GM21360 (cell line): ENCODE measurements around the gene UBASH3A.

Source experiments
- ATAC-seq: cut with Tn5 transposase; IDR thresholded peaks from one replicate; pipeline ENCODE4 v1.9.1; 2021; ENCODE audit warnings: mild to moderate bottlenecking, moderate library complexity; ENCODE audit not compliant: unreplicated experiment

UBASH3A gene

GRCh38 chr21:42403611-42404231, at the start of gene UBASH3A:
Gene UBASH3A (plus strand): TSS chr21:42403902. CDS start chr21:42403946, 44 bp downstream.
- ATAC-seq = no peak

DNA sequence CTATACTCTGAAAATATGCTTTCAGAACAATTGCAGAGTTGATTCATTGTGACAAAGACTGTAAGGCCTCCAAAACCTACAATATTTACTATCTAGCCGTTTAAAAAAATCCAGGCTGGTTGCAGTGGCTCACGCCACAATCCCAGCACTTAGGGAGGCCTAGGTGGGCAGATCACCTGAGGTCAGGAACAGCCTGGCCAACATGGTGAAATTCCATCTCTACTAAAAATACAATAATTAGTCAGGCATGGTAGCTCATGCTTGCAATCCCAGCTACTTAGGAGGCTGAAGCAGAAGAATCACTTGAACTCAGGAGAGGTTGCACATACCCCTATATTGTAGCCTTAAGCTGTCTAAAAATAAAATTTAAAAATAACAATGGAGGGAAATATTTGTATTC, 47.7 kb upstream of the UBASH3A start:
- ATAC-seq = no peak

DNA sequence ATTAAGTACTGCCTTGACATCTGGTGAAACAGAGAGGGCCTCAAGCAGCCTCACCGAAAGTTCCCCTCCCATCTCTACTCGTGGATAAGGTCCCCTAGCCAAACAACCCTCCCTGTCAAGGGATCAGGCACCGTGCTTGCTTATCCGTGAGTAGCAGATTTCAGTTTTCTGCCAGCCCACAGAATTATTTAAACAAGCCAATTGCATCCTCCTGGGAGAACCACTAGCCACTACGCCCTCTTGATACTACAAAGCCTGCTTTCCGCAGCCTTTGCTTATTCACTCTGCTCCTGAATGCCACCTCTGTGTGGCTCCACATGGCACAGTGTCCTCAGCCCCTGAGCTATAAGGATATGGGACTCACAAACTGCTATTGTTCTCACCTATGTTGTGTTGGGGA, 47.1 kb upstream of the UBASH3A start:
- ATAC-seq = no peak

- ATAC-seq = no peak
Observed at GRCh38 chr21:42357307-42357706, 46.4 kb upstream of the UBASH3A start.

DNA sequence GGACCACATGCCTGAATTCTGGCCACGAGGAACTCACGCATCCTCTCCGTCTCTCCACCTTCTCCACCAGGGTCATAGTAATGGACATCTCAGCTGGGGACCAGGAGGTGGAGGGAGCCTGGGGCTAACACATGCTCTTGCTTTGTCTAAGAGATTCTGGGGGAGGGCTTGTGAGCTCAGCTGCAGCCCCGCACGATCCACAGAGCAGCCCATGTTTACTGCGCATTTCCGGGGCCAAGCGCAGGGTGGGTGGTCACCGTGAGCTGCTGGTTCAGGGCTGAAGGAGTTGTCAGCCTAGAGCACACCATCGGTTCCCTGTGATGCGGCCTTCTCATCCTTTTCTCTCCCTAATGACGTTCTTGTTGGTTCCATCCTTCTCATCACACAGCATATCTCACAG, 45.4 kb upstream of the UBASH3A start:
- no peak for ATAC-seq

GRCh38 chr21:42358937-42359336, 44.8 kb upstream of the UBASH3A start:
- ATAC-seq = no peak

DNA sequence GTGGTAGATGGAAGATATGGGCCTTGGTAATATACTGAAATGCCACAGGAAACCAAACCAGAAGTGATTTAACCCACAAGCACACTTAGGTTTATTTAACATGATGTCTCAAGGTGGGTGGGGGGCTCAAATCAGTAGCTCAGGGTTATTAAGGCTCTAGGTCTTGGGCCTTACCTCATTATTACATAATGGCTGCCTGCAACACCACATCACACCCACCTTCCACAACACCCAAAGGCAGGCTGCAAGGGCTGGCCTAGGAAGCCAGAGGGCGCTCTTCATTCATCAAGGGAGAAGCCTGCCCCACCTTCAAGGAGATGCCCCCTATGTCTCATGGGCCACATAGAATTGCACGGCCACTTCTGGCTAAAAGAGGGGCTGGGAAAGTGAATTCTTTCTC, 43.4 kb upstream of the UBASH3A start:
- no peak for ATAC-seq

DNA sequence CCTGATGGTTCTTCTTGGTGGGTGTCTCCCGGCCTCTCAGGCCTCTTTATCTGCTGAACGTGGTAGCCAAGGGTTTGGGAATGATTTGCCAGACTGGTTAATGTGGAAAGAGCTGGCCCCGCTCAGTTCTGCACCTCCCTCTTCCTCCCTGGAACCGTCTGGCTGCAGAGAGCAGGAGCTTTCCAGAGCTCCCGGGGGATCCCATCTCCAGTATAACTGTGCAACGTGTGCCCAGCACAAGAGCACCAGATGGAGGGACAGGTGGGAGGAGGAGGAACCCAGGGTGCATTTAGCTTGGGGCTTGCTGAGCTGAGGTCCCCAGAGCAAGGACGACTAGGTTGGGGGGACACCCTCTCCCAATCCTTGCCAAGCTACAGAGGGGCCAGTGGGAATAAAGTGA, 42.4 kb upstream of the UBASH3A start:
- ATAC-seq = no peak

DNA sequence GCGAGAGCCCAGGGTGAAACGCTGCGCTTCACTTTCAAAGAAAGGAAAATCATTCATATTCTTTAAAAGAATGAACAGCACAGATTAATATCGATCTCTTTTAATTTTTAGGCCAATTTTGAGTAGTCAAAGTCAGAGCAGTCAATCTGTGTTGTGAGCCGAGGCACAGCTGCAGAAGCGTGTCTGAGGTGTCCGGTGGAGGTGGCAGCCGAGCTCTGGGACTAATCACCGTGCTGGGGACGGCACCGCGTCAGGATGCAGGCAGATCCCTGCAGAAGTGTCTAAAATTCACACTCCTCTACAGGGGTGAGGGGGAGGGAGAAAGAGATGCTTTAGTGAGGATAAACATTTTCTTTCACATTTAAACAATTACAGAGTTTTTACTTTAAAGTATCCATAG, 41.5 kb upstream of the UBASH3A start:
- ATAC-seq = no peak

GRCh38 chr21:42362700-42363099, 41.0 kb upstream of the UBASH3A start:
- ATAC-seq = no peak

DNA sequence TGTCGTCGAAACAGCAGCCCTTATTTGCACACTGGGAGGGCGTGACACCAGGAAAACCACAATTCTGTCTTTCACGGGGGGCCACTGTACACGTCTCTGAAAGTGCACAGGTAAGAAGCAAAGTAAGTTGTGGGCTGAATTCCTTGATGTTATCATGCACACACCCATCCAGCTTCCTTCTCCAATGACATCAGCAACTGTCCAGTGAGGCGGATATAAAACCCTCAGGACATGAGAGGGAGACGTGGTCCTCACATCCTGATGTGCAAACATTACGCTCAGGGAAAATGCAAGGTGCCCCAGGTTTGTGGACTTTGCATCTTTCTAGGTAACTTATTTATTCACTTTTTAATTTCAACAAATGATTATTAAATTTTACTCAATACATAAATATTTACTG, 40.4 kb upstream of the UBASH3A start:
- ATAC-seq = no peak

DNA sequence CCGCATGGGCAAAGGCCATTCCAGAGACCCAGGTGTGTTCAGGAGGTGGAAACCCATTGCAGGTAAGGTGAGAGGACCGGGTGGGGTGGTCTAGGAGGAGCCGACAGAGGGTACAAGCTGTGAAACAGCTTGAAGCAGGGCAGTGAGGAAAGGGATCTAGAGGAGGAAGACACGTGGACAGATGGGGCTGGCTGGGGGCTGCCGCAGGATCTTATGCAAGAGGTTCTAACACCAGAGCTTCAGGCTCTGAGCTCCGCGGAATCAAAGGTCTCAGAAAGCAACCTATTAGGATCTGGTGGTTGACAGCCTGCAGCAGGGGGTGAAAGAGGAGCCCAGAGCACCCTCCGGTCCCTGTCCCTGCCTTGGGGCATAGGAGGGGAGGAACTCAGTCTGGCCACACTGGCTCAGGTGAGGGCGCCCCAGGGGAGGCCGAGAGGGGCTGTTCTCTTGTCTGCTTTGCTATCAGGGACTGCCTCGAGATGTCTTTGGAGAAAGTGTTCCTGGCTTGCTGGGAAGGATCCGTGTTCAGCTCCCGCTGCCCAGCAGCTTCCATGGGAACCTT, 39.3 kb upstream of the UBASH3A start:
- ATAC-seq = no peak

GRCh38 chr21:42365770-42366169, 37.9 kb upstream of the UBASH3A start:
- ATAC-seq = no peak

DNA sequence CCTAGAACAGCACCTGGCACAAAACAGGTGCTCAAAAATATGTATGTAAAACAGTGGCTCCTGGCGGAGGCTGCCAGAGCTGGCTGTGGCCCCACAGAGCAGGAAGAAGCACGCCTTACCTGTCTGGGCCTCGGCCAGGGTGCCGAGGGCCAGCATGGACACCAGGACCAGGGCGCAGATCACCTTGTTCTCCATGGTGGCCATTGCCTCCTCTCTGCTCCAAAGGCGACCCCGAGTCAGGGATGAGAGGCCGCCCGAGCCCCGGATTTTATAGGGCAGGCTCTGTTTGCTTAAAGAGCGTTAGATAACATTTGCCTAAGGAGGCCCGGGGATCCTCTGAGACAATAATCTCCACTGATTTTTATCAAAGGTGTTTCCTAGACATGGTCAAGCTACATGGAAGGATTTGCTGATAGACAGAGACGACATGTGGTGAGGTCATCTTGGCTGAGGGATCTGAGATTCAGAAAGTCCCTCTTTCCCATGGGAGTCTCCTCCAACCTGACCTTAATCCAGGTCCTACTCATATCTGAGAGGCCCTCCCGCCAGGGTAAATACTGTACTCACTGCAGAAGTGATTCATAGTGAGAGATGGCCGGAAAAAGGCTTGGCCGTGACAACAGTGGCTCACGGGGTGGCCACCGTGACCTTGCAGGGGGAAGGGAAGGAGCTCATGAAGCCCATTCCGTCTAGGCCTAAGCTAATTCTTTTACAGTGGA, 37.3 kb upstream of the UBASH3A start, which contains the start of gene TFF1:
TSS of gene TFF1 (minus strand) at position 244 of the 719 bp plus-strand sequence. CDS start at position 204, 40 bp downstream.
- no peak for ATAC-seq

DNA sequence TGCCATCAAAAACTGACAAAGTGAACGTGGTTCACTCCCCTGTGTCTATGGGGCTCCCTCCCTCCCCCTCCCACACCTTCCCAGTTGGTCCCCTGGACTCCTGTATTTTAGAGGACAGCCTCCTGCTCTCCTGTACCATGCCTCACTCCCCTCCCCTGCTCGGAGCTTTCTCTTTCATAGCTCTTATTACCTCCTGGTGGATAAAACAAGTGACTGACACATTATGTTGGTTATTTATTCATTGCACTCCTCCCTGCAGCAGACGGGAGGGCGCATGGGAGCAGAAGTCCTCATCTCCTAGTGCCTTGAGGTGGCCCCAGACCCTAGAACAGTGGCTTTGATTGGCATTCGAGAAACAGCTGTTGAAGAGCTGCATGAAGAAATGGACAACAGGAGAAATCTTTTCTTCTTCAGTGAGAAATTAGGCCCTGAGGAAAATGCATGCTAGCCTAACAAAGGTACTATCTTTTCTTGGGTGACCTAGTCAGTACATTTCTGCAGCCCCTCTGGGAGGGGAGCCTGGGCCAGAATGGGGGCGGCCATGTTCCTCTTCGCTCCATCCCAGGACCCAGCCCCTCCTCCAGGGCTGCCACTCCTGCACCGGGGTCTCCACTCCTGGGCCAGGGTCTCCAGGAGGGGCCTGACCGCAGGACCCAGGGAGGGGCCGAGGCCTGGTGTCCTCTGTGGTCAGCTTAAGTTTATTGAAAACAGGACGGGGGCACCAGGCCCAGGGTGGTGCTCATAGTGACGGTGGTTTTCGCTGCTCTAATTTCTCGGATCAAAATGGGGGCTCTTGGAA, 36.1 kb upstream of the UBASH3A start:
- ATAC-seq = no peak

DNA sequence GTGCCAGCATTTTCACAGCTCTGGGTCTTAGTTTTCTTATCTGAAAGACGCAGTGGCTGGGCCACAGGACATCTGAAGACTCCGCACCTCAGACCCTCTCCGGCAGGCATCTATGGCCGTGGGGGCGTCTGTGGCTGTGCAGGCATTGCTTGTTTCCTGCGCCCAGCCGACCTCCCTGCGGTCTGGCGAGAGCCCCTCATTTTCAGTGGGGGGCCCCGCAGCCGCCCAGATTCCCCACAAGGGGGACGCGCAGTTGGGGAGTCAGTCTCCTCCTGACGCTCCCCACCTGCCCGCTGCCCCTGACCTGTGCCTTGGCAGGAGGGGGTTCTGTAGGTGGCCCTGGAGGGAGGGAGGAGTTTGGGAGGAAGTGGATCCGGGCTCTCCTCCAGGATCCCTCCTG, 33.9 kb upstream of the UBASH3A start:
- ATAC-seq = no peak

DNA sequence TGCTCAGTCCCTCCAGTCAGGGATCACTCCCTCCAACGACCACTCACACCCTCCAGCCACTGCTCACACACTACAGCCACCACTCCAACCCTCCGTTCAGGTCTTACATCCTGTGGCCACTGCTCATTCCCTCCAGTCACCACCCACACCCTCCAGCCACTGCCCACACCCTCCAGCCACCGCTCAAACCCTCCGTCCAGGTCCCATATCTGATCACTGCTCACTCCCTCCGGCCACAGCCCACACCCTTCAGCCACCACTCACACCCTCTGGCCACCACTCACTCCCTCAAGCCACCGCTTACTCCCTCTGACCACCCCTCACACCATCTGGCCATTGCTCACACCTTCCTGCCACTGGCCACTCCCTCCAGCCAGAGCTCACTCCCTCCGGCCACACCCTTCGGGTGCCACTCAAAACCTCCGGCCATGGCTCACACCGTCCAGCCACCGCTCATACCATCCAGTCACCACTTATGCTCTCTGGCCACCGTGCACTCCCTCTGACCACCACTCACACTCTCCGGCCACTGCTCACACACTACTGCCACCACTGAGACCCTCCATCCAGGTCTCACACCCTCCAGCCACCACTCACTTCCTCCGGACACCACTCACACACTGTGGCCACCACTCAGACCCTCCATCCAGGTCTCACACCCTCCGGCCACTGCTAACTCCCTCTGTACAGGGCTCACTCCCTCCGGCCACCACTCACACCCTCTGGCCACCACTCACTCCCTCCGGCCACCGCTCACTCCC, 32.6 kb upstream of the UBASH3A start:
- no peak for ATAC-seq

DNA sequence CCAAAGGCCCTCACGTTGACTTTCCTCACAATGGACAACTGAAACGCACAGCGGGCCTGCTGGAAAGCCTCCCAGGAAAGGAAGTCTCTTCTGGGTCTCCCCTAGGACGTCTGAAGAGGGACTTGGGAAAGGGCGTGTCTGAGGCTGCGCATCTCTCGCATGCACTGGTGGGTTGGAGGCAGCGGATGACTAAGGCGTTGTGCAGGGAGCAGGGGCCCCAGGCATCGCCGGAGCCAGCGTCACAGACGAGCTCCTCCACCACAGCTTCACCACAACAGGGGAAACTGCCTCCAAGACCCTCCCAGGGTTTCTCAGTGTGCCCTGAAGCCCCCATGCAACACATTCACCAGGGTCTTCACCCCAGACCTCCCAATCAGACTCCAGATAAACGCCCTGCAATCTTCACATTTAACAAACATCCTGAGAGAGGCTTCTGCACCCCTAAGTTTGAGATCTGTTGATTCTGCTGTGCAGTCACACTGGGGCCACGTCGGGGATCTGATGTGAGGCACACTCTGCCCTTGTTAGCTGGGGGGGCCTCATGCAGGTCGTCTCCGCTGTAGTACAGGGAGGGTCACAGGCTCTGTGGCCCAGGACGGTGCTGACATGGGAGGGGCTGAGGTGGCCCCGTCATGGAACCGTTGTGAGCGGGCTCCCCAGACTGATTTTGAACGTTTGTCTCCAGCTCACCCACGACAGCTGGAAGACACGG, 30.4 kb upstream of the UBASH3A start:
- ATAC-seq = no peak

- ATAC-seq = no peak
Observed at GRCh38 chr21:42373908-42374455, 29.7 kb upstream of the UBASH3A start.

GRCh38 chr21:42374457-42374856, 29.2 kb upstream of the UBASH3A start:
- ATAC-seq = no peak
